ENCODE measurements around the gene FAM181B. TPM values are rescaled to one million over a fixed set of nuclear protein-coding genes. Genes with fewer than 3 reads are reported as not detected.

Gene FAM181B
- polyA plus RNA-seq, 2 of the 4 experiments (the other 2 are of a cell fraction) = 0.01 TPM; not detected in 1

GRCh38 chr11:82767123-82767522 is 33.5 kb upstream of the FAM181B start:
- no peak for ATAC-seq
- Histone ChIP-seq H3K27ac (no peak overlapping the region), H3K4me3 (no peak overlapping the region), H3K4me2 (no peak overlapping the region), H3K4me1 (no peaks in the 10 kb centered on the region), H3K9me3 (no peaks in the 10 kb centered on the region)
- no peak for DNase-seq (ENCODE audit: low read depth in 1 of 2, low spot score in 1 of 2)
- no peak for FAIRE-seq
- peak; percentile 70 for TF ChIP-seq MAFK (IDR thresholded peaks at IDR 0.05; ENCODE audit: partially characterized antibody)
- TF ChIP-seq ESRRA (IDR thresholded peaks at IDR 0.05; ENCODE audit: borderline replicate concordance, low read length) = no peak
- TF ChIP-seq TP53 (CRISPR knock-in tag; IDR thresholded peaks at IDR 0.05) = no peak
- no peak for TF ChIP-seq CTCF (IDR thresholded peaks at IDR 0.05)
- no peak for TF ChIP-seq EHF (CRISPR knock-in tag; IDR thresholded peaks at IDR 0.05)
- ChIA-PET CTCF (interaction anchor here (1.2 kb wide), 1 partner anchor 9 kb away, joined by 3 read pairs; no protein-coding TSS in a partner anchor), POLR2A (no interaction called here)
- 5% methylated on average over 1 of the region's 1 CpG for WGBS (ENCODE audit: missing lambda C conversion rate)

- Histone ChIP-seq H3K4me2 (no peak overlapping the region), H3K4me1 (no peaks in the 10 kb centered on the region), H3K27ac (no peak overlapping the region), H3K4me3 (no peak overlapping the region), H3K9me3 (no peaks in the 10 kb centered on the region)
- POLR2A ChIA-PET = no interaction called here
- FAIRE-seq (no peak), DNase-seq (ENCODE audit: low read depth in 1 of 2, low spot score in 1 of 2) (no peak), ATAC-seq (no peak)
- CTCF ChIA-PET = no interaction called here
- no peak for TF ChIP-seq CHD2 (IDR thresholded peaks at IDR 0.05; ENCODE audit: low read length, partially characterized antibody)
- no peak for TF ChIP-seq HEYL (CRISPR knock-in tag; IDR thresholded peaks at IDR 0.05)
- TF ChIP-seq HMGXB4 (CRISPR knock-in tag; IDR thresholded peaks at IDR 0.05; ENCODE audit: borderline replicate concordance) = no peak
- no peak for TF ChIP-seq RCOR1 (IDR thresholded peaks at IDR 0.05; ENCODE audit: low read depth, low read length)
- no peak for TF ChIP-seq RNF2 (IDR thresholded peaks at IDR 0.05; ENCODE audit: borderline replicate concordance, low read depth)
- no peak for TF ChIP-seq CTCF (IDR thresholded peaks at IDR 0.05)
- TF ChIP-seq CBX8 (IDR thresholded peaks at IDR 0.05) = no peak
- TF ChIP-seq PHF8 (IDR thresholded peaks at IDR 0.05; ENCODE audit: borderline replicate concordance, low read depth) = no peak
- TF ChIP-seq MAX (IDR thresholded peaks at IDR 0.05) = no peak
- no peak for TF ChIP-seq TP53 (CRISPR knock-in tag; IDR thresholded peaks at IDR 0.05)
- TF ChIP-seq MYC (IDR thresholded peaks at IDR 0.05; ENCODE audit: borderline replicate concordance, low read length) = no peak
- TF ChIP-seq ZSCAN20 (CRISPR knock-in tag; IDR thresholded peaks at IDR 0.05) = no peak
- no peak for TF ChIP-seq RARB (CRISPR knock-in tag; IDR thresholded peaks at IDR 0.05)
- no peak for TF ChIP-seq REST (IDR thresholded peaks at IDR 0.05)
- 37% methylated on average over 11 of the region's 11 CpGs for whole genome bisulfite sequencing (ENCODE audit: missing lambda C conversion rate)
These were observed 31.9 kb upstream of the FAM181B start for GRCh38 chr11:82765466-82766034.
